ENCODE measurements around the gene DNAH12.

DNA sequence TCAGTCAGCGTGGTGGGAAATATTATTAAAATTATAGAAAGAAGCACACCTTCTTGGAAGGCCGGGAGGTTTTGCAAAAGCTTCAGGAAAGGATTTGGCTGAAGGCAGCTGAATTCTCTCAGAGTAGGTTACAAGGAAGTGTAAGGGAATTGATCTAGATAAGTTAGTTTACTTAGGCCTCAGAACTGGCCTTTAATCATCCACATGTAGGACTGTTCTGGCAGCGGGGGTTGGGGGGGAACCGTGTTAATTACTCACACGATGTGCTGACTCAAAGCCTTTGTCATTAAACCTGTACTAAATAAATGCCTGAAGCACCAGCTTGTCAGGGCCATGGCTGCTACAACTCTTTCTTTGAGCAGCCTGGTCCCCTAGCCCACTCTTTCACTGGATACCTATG, 264.5 kb downstream of the DNAH12 start:
- TF ChIP-seq GATA2 (IDR thresholded peaks at IDR 0.05; ENCODE audit: low read depth, low read length) (no peak), GATA3 (IDR thresholded peaks at IDR 0.05; ENCODE audit: low read depth, low read length) (no peak)

All from SH-SY5Y (cell line).